ENCODE results near the gene LAMA3. TPM values are rescaled to one million over a fixed set of nuclear protein-coding genes. Genes with fewer than 3 reads are reported as not detected.

LAMA3 gene
- polyA plus RNA-seq, 4 donors = 1.8 to 2.2 (median 2.1) TPM

DNA sequence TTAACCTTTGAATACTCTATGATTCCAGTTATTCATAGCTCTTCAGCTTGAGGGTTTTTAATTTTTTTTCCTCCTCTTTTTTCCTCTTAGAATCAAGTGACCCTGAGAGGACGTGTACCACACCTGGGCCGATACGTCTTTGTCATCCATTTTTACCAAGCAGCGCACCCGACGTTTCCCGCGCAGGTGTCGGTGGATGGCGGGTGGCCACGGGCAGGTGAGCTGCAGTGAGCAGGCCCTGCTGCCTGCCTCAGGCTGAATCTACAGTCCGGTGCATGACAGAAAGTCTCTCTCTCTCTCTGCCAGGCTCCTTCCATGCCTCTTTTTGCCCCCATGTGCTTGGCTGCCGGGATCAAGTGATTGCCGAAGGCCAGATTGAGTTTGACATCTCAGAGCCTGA lies 153.1 kb downstream of the LAMA3 start:
- no peak for DNase-seq (ENCODE audit: low read depth in 4 of 4, low spot score in 3 of 4)

DNA sequence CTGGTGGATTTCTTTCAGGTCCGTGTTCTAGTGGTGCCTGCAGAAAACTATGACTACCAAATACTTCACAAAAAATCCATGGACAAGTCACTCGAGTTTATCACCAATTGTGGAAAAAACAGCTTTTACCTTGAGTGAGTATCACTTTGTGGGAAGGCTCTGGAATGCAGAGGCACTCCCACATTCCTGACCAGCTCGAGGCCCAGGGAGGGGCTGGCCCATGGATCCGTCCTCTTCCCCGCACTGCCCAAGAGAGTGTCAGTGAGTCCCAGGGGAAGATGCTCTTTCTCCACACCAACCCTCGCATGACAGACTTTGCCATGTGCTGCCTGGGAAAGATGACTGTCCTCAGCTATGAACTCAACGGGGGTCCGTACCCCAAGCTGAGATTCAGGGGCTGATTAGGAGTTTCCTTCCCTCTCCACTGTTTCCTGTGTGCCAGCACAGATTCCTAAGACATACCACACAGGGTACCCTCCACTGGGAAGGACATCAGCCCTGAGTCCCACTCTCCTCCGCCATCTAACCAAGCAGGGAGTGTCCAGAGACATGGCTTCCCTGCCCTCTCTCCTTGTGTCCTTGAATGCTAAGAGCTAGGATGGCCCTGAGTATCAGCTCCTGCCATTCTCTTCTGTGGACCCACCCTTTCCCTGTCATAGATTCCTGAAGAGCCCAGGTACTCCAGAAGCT lies 155.9 kb downstream of the LAMA3 start:
- no peak for DNase-seq (ENCODE audit: low read depth in 4 of 4, low spot score in 3 of 4)

DNA sequence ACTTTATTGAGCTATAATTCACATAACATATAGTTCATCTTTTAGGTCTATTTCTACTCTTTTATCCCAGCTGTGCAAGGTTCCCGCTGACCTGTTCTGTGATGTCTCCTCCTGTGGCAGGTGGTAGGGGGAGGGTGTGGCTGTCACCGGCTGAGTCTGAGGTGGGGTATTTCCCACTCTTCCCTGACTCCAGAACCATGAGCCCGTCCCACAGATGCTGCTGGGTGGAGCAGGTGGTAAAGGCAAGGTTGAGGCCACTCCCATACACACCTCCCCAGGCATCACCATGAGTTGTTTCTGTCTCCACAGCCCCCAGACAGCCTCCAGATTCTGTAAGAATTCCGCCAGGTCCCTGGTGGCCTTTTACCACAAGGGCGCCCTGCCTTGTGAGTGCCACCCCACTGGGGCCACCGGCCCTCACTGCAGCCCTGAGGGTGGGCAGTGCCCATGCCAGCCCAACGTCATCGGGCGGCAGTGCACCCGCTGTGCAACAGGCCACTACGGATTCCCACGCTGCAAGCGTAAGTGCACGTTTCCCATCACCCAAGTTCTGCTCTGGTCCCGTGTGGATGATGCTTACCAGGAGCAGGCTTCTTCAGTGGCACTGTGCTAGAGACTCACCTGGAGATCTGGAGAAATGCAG lies 156.9 kb downstream of the LAMA3 start:
- DNase-seq (ENCODE audit: low read depth in 4 of 4, low spot score in 3 of 4) = no peak

DNA sequence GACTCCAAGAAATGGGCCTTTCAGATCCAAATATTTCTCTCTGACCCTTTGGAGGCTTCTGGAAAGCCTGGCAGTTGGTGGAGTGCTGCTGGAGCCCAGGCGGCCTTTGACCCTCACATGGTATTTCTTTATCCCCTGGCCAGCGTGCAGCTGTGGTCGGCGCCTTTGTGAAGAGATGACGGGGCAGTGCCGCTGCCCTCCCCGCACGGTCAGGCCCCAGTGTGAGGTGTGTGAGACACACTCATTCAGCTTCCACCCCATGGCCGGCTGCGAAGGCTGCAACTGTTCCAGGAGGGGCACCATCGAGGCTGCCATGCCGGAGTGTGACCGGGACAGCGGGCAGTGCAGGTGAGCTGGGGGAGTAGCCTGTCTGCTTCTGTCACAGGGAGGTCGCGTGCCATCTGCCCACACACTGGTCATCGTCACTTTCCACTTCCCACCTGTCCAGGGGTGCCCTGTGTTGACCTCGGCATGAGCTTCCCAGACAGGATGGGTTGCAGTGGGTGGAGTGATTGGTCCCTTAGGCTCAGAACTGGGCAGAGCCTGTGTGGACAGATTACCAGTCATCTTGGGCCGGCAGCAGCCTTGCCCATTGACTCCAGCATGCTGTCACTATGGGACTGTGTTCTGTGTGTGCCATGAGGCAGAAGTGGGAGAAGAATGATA lies 158.2 kb downstream of the LAMA3 start:
- DNase-seq (ENCODE audit: low read depth in 4 of 4, low spot score in 3 of 4) = no peak

DNA sequence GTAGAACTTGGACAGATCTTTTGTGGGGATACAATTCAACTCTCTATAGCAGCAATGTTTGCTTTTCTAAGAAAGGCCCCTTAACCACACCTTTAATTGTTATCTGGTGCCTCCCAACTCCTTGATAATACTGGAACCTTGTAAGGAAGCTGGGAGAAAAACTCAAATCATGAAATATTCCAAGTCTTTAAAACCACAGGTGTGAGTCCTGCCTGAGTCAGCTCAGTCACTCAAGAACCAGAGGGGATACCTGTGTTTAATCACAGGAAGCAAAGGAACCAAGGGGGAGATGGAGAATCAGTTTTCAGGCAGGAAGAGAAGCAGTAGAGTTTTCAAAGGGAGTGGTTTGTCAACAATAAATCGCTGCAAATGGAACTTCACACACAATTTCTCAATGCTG lies 159.9 kb downstream of the LAMA3 start:
- DNase-seq (ENCODE audit: low read depth in 4 of 4, low spot score in 3 of 4) = no peak

DNA sequence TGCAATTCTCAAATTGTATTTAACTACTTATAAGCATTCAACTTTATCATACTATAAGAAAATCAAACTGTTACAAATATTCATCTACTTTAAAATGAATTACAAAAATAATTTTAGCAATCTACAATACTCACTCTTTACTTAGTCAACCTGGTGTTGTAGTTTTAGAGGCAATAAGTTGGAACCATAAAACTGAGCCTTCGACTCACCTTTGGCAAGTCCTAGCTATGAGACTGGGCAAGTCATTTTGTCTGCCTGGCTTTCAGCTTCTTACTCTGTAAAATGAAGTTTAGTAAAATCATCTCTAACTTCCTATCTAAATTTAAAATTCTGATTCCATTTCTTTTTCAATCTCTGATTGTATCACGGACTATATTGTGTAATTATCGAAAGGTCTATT lies 161.0 kb downstream of the LAMA3 start:
- DNase-seq (ENCODE audit: low read depth in 4 of 4, low spot score in 3 of 4) = no peak

DNA sequence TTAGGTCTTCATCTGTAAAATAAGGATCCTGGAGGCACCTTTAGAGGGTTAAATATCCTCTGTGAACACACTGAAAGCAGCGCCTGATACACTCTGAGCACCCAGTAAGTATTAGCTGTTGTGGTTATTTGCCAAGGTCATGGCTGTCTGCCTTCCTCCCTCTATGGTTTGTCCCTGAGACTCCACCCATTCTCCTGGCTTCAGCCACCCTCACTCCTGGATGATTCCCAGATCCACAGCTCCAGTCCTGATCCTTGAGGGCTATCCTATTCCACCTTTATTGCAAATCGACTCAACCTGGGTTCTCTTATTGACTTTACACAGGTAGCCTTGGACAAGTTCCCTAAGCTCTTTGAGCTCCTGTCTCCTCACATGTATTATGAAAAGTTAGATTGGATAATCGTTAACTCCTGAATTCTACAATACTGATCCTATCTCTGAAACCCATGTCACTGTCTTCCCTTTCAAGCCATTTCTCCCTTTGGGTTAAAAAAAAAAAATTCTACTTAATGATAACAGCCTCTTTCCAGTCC lies 162.3 kb downstream of the LAMA3 start:
- no peak for DNase-seq (ENCODE audit: low read depth in 4 of 4, low spot score in 3 of 4)

DNA sequence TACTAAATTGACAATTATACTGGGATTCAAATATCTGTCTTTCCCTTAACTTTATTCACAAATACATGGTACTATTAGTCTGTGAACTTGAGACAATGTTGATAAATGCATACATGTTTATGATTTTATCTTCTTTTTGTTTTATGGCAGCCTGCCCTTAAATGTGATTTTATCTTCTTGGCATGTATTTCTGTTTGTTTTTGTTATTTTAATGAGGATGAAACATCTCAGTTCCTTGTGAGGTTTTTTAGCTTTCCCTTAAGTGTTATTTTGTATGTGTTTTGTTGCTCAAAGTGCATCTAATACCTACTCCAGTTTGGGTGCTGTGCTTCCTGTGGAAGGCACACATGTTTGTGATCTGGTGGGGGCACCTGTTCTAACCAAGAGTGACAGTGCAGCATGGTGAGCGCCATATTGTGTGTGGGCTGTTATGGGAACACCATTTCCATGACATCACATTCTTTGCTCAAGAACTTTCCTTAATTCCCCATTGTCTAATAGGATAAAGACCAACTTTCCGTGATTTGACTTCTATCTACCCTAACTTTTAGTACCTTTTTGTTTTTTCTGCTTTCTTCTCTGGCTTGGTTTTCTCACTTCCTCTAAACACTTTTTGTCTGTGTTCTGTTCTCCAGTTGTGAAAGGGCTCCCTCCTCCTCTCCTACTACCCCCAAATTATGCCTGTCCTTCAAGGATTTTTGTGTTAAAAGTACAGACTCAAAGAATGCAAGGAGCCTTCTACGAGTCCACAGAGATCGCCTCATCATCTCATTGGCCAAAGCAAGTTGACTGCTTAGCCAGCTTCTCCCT lies 163.2 kb downstream of the LAMA3 start:
- DNase-seq (ENCODE audit: low read depth in 4 of 4, low spot score in 3 of 4) = no peak

DNA sequence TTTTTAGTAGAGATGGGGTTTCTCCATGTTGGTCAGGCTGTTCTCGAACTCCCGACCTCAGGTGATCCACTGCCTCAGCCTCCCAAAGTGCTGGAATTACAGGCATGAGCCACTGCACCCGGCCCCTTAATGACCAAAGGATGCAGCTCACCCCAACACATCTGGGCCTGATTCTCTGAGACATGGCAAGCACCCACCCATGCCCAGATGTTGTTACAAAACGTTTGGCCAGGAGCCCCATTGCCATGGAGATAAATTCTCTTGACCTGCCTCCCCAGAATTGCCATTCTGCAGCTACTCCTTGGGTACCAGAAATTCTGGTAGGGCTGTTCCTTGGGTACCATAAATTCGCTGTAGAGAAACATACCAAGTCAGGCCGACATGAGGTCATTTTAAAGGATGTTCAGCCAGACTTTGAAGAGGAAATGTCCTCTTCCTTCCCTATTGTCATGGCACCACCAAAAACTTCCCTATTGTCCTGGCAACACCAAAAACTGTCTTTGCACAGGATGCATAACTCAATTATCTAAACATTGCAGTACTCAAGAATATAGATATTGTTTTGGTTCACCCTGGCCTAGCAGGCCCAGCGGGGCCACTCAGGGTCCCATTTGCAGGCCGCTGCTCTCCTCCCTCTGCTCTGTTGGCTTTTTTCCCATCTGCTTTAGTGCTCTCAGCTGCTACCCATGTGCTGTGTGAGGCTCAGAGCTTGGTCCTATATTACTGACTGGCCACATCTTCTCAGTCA lies 164.4 kb downstream of the LAMA3 start:
- DNase-seq (ENCODE audit: low read depth in 4 of 4, low spot score in 3 of 4) = no peak

DNA sequence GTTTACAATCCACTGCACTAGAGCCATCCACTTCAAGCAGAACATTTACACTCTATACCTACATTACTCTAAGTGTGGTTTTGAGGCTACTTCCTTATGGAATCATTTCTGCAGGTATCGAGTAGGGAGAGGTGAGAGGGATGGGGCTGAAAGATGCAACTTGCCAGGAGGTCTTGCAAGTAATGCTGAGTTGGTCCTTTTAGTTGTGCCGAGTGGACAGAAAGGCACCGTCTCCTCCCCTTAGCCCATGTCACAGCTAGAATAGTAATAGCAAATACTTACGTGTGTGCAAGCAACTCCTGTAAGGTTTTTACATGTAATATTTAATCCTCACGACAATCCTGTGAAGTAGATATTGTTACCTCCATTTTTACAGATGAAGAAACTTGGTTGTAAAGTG lies 166.5 kb downstream of the LAMA3 start:
- DNase-seq (ENCODE audit: low read depth in 4 of 4, low spot score in 3 of 4) = no peak

DNA sequence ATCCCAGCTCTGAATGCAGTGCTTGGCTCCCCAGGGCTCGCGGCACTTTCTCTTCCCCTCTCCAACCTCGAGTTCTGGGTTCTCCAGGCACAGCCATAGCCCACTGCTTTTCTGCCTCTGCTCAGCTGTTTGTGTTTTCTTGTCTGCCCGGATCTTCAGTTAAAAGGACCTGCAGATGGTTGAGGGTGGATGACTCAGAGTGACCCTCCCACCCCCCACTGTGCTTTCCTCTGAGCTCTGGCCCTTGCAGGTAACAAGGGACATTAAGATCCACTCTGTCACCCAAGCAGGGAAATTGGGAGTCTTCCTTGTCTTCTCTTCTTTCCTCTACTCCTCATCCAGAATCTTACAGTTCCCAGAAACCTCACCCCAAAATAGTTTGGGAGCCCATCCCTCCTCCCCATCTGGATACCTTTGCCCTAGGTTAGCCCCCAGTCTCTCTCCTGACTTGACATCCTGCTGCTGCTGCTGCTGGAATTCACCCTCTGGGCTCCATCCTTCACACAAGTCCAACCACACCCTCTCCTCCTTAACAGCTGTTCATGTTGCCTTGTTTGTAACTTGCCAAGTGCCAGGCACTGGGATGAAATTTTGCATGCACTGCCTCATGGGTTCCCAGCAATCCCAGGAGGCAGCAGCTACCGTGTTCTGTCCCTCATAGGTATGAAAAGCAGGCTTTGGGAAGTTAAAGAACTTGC lies 167.4 kb downstream of the LAMA3 start:
- DNase-seq (ENCODE audit: low read depth in 4 of 4, low spot score in 3 of 4) = no peak

DNA sequence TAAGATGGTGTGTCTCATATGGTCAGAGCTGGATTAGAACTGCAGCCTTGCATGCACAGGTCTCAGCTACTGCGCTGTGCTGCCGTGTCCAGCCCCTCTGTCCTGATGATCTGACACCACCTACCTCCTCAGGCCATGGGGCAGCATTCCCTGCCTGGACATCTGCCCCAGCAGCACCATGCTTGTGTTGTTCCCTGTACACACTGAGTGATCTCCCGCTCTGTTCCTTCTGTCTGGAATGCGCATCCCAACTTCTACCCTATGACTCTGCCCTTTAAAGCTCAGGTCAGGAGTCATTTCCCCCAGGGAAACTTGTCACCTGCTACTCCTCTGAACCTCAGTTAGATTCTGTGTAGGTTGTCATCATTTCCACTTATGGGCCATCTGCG lies 167.9 kb downstream of the LAMA3 start:
- DNase-seq (ENCODE audit: low read depth in 4 of 4, low spot score in 3 of 4) = no peak

DNA sequence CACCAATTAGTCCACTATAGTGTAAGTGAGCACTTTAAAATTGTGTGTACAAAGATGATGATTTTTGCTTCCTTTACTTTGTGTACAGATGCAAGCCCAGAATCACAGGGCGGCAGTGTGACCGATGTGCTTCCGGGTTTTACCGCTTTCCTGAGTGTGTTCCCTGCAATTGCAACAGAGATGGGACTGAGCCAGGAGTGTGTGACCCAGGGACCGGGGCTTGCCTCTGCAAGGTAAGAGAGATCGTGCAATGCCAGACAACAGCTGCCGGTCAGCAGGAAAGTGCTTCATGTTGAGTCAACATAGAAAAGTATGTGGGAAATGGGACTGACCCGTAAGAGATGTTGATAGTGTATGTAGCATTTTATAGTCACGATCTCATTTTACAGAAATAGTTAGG lies 168.5 kb downstream of the LAMA3 start:
- DNase-seq (ENCODE audit: low read depth in 4 of 4, low spot score in 3 of 4) = no peak

DNA sequence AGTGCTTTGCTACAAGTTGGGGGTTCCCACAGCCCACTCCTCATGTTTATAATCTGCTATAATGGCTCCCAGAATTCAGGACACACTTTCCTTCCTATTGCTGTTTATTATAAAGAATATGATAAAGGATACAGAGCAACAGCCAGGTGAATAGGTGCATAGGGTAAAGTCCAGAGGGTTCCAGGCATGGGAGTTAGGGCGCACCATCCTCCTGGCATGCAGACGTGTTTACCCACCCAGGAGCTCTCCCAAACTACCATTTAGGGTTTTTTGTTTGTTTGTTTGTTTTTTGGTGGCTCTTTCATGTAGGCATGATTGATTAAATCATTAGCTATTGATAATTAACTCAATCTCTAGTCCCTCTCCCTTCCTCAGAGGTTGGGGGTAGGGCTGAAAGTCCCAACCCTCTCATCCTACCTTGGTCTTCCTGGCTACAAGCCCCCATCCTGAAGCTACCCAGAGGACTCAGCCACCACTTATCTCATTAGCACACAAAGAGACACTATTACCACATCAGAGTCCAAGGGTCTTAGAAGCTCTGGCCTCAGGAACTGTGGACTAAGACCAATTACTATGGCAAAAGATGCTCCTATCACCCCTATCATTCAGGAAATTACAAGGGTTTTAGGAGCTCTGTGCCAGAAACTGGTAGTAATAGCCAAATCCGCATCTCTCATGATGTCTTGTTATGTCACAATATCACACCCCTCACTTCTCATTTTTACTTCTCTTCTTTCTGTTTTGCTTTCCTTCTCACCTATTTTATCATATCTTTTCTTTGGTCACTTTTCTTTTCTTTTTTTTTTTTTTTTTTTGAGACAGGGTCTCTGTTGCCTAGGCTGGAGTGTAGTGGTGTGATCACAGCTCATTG lies 170.4 kb downstream of the LAMA3 start:
- DNase-seq (ENCODE audit: low read depth in 4 of 4, low spot score in 3 of 4) = no peak

DNA sequence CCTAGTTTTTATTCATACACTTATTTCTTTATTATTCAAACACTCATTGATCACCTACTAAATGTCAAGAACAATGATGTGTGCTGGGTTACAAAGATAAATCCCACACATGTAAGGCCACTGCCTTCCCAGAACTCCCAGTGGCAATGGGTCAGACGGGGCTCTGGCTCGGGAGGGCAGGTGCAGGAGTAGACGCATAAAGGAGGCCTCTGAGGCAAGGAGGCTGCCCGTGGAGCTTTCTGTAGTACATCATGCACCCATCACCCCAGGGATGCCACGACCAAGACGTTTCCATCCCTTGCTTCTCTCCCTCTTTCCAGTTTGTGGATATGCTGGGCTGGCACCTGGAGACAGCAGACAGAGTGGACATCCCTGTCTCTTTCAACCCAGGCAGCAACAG lies 172.1 kb downstream of the LAMA3 start:
- DNase-seq (ENCODE audit: low read depth in 4 of 4, low spot score in 3 of 4) = no peak

DNA sequence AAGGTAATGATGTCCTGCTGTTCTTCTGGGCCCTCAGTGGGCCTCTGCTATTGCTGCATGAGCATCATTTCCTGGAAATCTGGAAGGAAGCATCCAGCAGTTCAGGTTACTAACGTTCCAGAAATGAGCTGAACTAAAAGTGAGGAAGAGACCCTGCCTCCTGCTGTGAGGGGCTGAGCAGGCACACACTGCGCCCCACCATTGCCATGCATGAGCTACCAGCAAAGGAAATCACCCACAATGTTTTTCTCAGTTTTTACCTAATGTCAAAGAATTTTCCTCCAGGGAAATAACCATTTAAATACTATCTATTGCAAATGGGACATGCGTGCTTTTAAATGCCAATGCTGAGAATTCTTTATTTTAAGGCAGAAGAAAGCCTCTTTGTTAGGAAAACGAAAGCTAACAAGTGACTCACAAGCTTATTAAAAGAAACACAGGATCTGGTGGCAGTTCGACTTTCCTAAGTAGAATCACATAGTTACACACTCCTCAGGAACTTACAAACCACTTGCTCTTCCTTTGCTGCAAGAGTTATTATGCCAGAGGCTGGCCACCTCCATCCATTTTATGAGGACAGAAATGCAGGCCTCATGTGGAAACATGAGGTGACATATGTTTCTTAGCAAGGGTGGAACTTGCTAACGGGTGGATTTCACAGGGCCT lies 172.7 kb downstream of the LAMA3 start:
- DNase-seq (ENCODE audit: low read depth in 4 of 4, low spot score in 3 of 4) = no peak

DNA sequence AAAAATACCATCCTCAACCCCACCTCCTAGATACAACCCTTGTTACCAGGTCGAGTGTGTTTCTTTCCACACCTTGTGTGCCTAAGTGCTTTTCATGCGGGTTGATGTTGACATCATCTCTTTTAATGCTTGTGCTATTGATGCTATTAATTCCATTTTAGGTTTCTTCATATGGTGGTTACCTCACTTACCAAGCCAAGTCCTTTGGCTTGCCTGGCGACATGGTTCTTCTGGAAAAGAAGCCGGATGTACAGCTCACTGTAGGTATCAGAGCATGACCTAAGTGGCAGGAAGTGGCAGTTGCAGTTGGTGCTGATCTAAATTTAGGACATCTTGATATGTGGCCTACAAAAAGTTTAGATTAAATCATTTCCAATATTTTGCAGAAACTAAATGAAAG lies 175.4 kb downstream of the LAMA3 start:
- no peak for DNase-seq (ENCODE audit: low read depth in 4 of 4, low spot score in 3 of 4)

DNA sequence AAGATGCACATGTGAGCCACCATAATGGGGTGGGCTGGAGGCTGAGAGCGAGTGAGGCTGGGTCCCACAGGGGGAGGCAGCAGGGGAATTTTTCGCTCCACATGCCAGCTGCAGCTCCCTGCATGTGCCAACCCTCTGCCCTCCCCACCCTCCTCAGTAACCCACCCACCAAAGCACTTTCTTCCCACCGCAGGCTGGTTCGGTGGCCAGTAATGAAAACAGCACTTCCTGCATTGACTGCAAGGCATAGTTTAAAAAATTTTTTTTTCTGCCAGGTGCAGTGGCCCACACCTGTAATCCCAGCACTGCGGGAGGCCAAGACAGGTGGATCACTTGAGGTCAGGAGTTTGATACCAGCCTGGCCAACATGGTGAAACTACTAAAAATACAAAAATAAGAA lies 177.8 kb downstream of the LAMA3 start:
- no peak for DNase-seq (ENCODE audit: low read depth in 4 of 4, low spot score in 3 of 4)

Measured in right renal pelvis (tissue), 4 donors.